WTC11 (cell line): ENCODE results near the gene LYRM7. TPM values are rescaled to one million over a fixed set of nuclear protein-coding genes. Genes with fewer than 3 reads are reported as not detected.

ENCODE experiments used
- ATAC-seq: fragments of 200-7000 bp; cut with Tn5 transposase; 2 replicates; pipeline ENCODE4 v1.10.0; 2021; ENCODE audit warnings: mild to moderate bottlenecking, moderate library complexity
- CTCF ChIA-PET: fragments of 300-600 bp; sonication (Branson Sonifier 250); formaldehyde crosslinking; loops from one replicate; lab custom pipeline; 2021; ENCODE audit warnings: antibody characterized with exemption; lab: Charles Lee
- POLR2A ChIA-PET: fragments of 350-600 bp; sonication (Branson Sonifier 250); formaldehyde crosslinking; loops from one replicate; lab custom pipeline; 2021; ENCODE audit warnings: antibody characterized with exemption; lab: Charles Lee
- DNase-seq: peaks from one replicate; pipeline ENCODE4 v3.0.0; 2021; ENCODE audit warnings: low spot score
- H3K27ac Mint-ChIP-seq: 2 replicates; pipeline ENCODE4 v1.8.0; 2021; ENCODE audit warnings: mixed read lengths
- H3K27me3 Mint-ChIP-seq: 2 replicates; pipeline ENCODE4 v1.8.0; 2021; ENCODE audit warnings: low read depth, mild to moderate bottlenecking, moderate library complexity, mixed read lengths
- H3K36me3 Mint-ChIP-seq: 2 replicates; pipeline ENCODE4 v1.8.0; 2021; ENCODE audit warnings: mixed read lengths
- H3K4me1 Mint-ChIP-seq: 2 replicates; pipeline ENCODE4 v1.8.0; 2022; ENCODE audit warnings: mixed read lengths
- H3K4me3 Mint-ChIP-seq: 2 replicates; pipeline ENCODE4 v1.8.0; 2021; ENCODE audit warnings: mild to moderate bottlenecking, moderate library complexity, mixed read lengths
- H3K9me3 Mint-ChIP-seq: 2 replicates; pipeline ENCODE4 v1.8.0; 2021; ENCODE audit warnings: mixed read lengths
- ATF2 ChIP-seq: sonication (generic); formaldehyde crosslinking; IDR thresholded peaks from 2 replicates; pipeline ENCODE4 v1.8.1; 2022; ENCODE audit warnings: low read depth, missing genetic modification reagents, borderline replicate concordance
- ATF6 ChIP-seq: sonication (generic); formaldehyde crosslinking; IDR thresholded peaks from 2 replicates; pipeline ENCODE4 v1.8.1; 2023; ENCODE audit warnings: mild to moderate bottlenecking, missing genetic modification reagents
- E2F1 ChIP-seq: sonication (generic); formaldehyde crosslinking; IDR thresholded peaks from 2 replicates; pipeline ENCODE4 v1.8.0; 2022; ENCODE audit warnings: mild to moderate bottlenecking, missing genetic modification reagents
- ESRRA ChIP-seq: sonication (generic); formaldehyde crosslinking; IDR thresholded peaks from 2 replicates; pipeline ENCODE4 v1.8.1; 2022; ENCODE audit warnings: mild to moderate bottlenecking, missing genetic modification reagents, borderline replicate concordance
- FOXJ3 ChIP-seq: sonication (generic); formaldehyde crosslinking; IDR thresholded peaks from 2 replicates; pipeline ENCODE4 v1.9.0; 2021; ENCODE audit warnings: missing genetic modification reagents, mild to moderate bottlenecking, borderline replicate concordance
- FOXP1 ChIP-seq: sonication (generic); formaldehyde crosslinking; IDR thresholded peaks from 2 replicates; pipeline ENCODE4 v1.8.0; 2022; ENCODE audit warnings: missing genetic modification reagents, mild to moderate bottlenecking, moderate library complexity, borderline replicate concordance
- FOXP4 ChIP-seq: sonication (generic); formaldehyde crosslinking; IDR thresholded peaks from 2 replicates; pipeline ENCODE4 v1.8.0; 2022; ENCODE audit warnings: mild to moderate bottlenecking, missing genetic modification reagents
- GTF2I ChIP-seq: fragments of 250-450 bp; sonication (Bioruptor Pico); conservative IDR thresholded peaks from 2 replicates; pipeline ENCODE4 v1.4.0; 2021; ENCODE audit warnings: mild to moderate bottlenecking
- HMGXB4 ChIP-seq: sonication (generic); formaldehyde crosslinking; IDR thresholded peaks from 2 replicates; pipeline ENCODE4 v1.8.1; 2023; ENCODE audit warnings: mild to moderate bottlenecking, moderate library complexity, missing genetic modification reagents
- IRF2 ChIP-seq: sonication (generic); formaldehyde crosslinking; IDR thresholded peaks from 2 replicates; pipeline ENCODE4 v1.8.0; 2022; ENCODE audit warnings: low read depth, missing genetic modification reagents, borderline replicate concordance
- JAZF1 ChIP-seq: fragments of 250-450 bp; sonication (Bioruptor Pico); IDR thresholded peaks from 2 replicates; pipeline ENCODE4 v1.9.0; 2021; ENCODE audit warnings: moderate library complexity, mild to moderate bottlenecking, inconsistent platforms
- JUN ChIP-seq: sonication (generic); formaldehyde crosslinking; IDR thresholded peaks from 2 replicates; pipeline ENCODE4 v1.8.0; 2023; ENCODE audit warnings: mild to moderate bottlenecking, missing genetic modification reagents
- MAX ChIP-seq: sonication (generic); formaldehyde crosslinking; IDR thresholded peaks from 2 replicates; pipeline ENCODE4 v1.8.0; 2022; ENCODE audit warnings: mild to moderate bottlenecking, missing genetic modification reagents
- MXD4 ChIP-seq: fragments of 250-450 bp; sonication (Bioruptor Pico); IDR thresholded peaks from 2 replicates; pipeline ENCODE4 v1.8.0; 2021; ENCODE audit warnings: mild to moderate bottlenecking, moderate library complexity, borderline replicate concordance
- NR3C1 ChIP-seq: sonication (generic); formaldehyde crosslinking; conservative IDR thresholded peaks from 2 replicates; pipeline ENCODE4 v1.8.1; 2023; ENCODE audit warnings: low read depth, mild to moderate bottlenecking, missing genetic modification reagents
- PREB ChIP-seq: sonication (generic); formaldehyde crosslinking; IDR thresholded peaks from 2 replicates; pipeline ENCODE4 v1.8.1; 2022; ENCODE audit warnings: mild to moderate bottlenecking, missing genetic modification reagents, moderate library complexity, borderline replicate concordance
- TCF7 ChIP-seq: sonication (generic); formaldehyde crosslinking; IDR thresholded peaks from 2 replicates; pipeline ENCODE4 v1.8.0; 2022; ENCODE audit warnings: mild to moderate bottlenecking, low read depth, missing genetic modification reagents, moderate library complexity
- TEAD1 ChIP-seq: sonication (generic); formaldehyde crosslinking; IDR thresholded peaks from 2 replicates; pipeline ENCODE4 v1.8.0; 2022; ENCODE audit warnings: mild to moderate bottlenecking, missing genetic modification reagents
- TP53 ChIP-seq: sonication (generic); formaldehyde crosslinking; IDR thresholded peaks from 2 replicates; pipeline ENCODE4 v1.8.1; 2023; ENCODE audit warnings: mild to moderate bottlenecking, missing genetic modification reagents
- ZBTB21 ChIP-seq: sonication (generic); formaldehyde crosslinking; IDR thresholded peaks from 2 replicates; pipeline ENCODE4 v1.8.1; 2023; ENCODE audit warnings: mild to moderate bottlenecking, missing genetic modification reagents, borderline replicate concordance
- ZNF121 ChIP-seq: sonication (generic); formaldehyde crosslinking; IDR thresholded peaks from 2 replicates; pipeline ENCODE4 v1.8.0; 2023; ENCODE audit warnings: missing genetic modification reagents
- ZNF219 ChIP-seq: sonication (generic); formaldehyde crosslinking; IDR thresholded peaks from 2 replicates; pipeline ENCODE4 v1.8.0; 2023; ENCODE audit warnings: missing genetic modification reagents, mild to moderate bottlenecking, borderline replicate concordance
- ZNF232 ChIP-seq: sonication (generic); formaldehyde crosslinking; IDR thresholded peaks from 2 replicates; pipeline ENCODE4 v1.8.0; 2022; ENCODE audit warnings: mild to moderate bottlenecking, missing genetic modification reagents
- ZNF263 ChIP-seq: sonication (generic); formaldehyde crosslinking; IDR thresholded peaks from 2 replicates; pipeline ENCODE4 v1.8.1; 2022; ENCODE audit warnings: low read depth, mild to moderate bottlenecking, moderate library complexity, missing genetic modification reagents
- ZNF671 ChIP-seq: fragments of 250-450 bp; sonication (Bioruptor Pico); IDR thresholded peaks from 2 replicates; pipeline ENCODE4 v1.8.0; 2021; ENCODE audit warnings: mild to moderate bottlenecking
- total RNA-seq: library from RNA; stranded (reverse); gene quantifications from 3 replicates; pipeline ENCODE4 v1.2.3, GENCODE V29; 2021

The LYRM7 gene
- total RNA-seq, 1 experiment from 2014 or later = 11.2 TPM

- Mint-ChIP-seq H3K27ac (peak overlapping the region; percentile 95), H3K27me3 (no peaks in the 10 kb centered on the region), H3K4me3 (peak overlapping the region; percentile 94), H3K36me3 (peaks cover 30% of the 10 kb centered on the region), H3K4me1 (peaks cover 28% of the 10 kb centered on the region), H3K9me3 (peaks cover 3% of the 10 kb centered on the region; the same call in 1 of the 2 replicates)
- ATAC-seq (peak; percentile 54), DNase-seq (peak; percentile 63)
- ChIA-PET POLR2A (interaction anchor here (0.6 to 1.0 kb wide), 2 partner anchors 100 to 162 kb away, joined by 3 to 6 read pairs; partner anchors contain the start of gene CDC42SE2), CTCF (interaction anchor here (1.0 kb wide), 2 partner anchors 218 to 259 kb away, joined by 3 to 7 read pairs; no protein-coding TSS in a partner anchor)
- TF ChIP-seq PREB (no peak), TEAD1 (CRISPR knock-in tag) (no peak), ATF6 (no peak), MAX (CRISPR knock-in tag) (no peak; the same call in 1 of the 2 replicates), JUN (CRISPR knock-in tag) (peak; percentile 20; the same call in 1 of the 2 replicates), TP53 (CRISPR knock-in tag) (no peak), ZNF121 (CRISPR knock-in tag) (peak; percentile 52; the same call in 1 of the 2 replicates), ZBTB21 (CRISPR knock-in tag) (no peak), NR3C1 (CRISPR knock-in tag) (no peak), GTF2I (CRISPR knock-in tag) (no peak), ZNF671 (no peak), ZNF232 (CRISPR knock-in tag) (no peak), ZNF263 (CRISPR knock-in tag) (no peak), FOXJ3 (no peak), FOXP1 (CRISPR knock-in tag) (no peak), ATF2 (no peak), MXD4 (CRISPR knock-in tag) (no peak), TCF7 (CRISPR knock-in tag) (no peak), FOXP4 (CRISPR knock-in tag) (no peak), ZNF219 (no peak), IRF2 (CRISPR knock-in tag) (no peak), HMGXB4 (CRISPR knock-in tag) (no peak), JAZF1 (CRISPR knock-in tag) (no peak), ESRRA (no peak), E2F1 (CRISPR knock-in tag) (no peak)
Observed at GRCh38 chr5:131164191-131165118, 6.3 kb upstream of the LYRM7 start.
